AG04449 (cell line): Measurements from ENCODE around the gene MAP2K1.

Experiments
- CTCF ChIA-PET: fragments of 350-600 bp; formaldehyde crosslinking; extraction: SDS; loops from one replicate; lab custom pipeline; 2021; ENCODE audit warnings: antibody characterized with exemption; lab: Yijun Ruan, JAX
- POLR2A ChIA-PET: fragments of 400-600, 350-600 bp; formaldehyde crosslinking; extraction: SDS; loops from one replicate; lab custom pipeline; 2020; ENCODE audit warnings: antibody characterized with exemption, inconsistent platforms; lab: Yijun Ruan, JAX
- DNase-seq: peaks from one replicate; pipeline ENCODE4 v3.0.0-alpha.2; 2010; ENCODE audit warnings: low read depth, low spot score
- H3K4me3 ChIP-seq: 2 replicates; pipeline ENCODE4 v1.5.1; 2011; ENCODE audit warnings: low read depth, mild to moderate bottlenecking, control low read depth, low read length
- CTCF ChIP-seq: IDR thresholded peaks from one replicate; pipeline ENCODE4 v1.5.1; 2011; ENCODE audit warnings: mild to moderate bottlenecking, moderate library complexity, low read length, control low read depth, inconsistent platforms; ENCODE audit not compliant: insufficient read depth; ENCODE audit errors: missing control alignments

MAP2K1 gene

GRCh38 chr15:66474963-66475362, 88.3 kb downstream of the MAP2K1 start:
- no peak for DNase-seq
- no peak overlapping the region for H3K4me3 ChIP-seq
- POLR2A ChIA-PET, result interaction anchor here (0.7 kb wide), 1 partner anchor 982 kb away, joined by 5 read pairs; no protein-coding TSS in a partner anchor
- CTCF ChIA-PET, result interaction anchor here (1.4 to 4.1 kb wide), 4 partner anchors 23 to 92 kb away, joined by 4 to 29 read pairs (median 6); partner anchors contain the start of genes MAP2K1 and SNAPC5
- no peak for TF ChIP-seq CTCF

- no peak for DNase-seq
- no peak for TF ChIP-seq CTCF
- POLR2A ChIA-PET, result no interaction called here
- CTCF ChIA-PET, result interaction anchor here (0.6 to 4.1 kb wide), 2 partner anchors 21 to 620 kb away, joined by 3 to 29 read pairs; partner anchors contain the start of gene SNAPC5
- H3K4me3 ChIP-seq, result no peak overlapping the region
Observed at GRCh38 chr15:66476535-66476934, 89.8 kb downstream of the MAP2K1 start.

- no peak overlapping the region for H3K4me3 ChIP-seq
- CTCF ChIA-PET, result interaction anchor here (0.6 to 4.1 kb wide), 2 partner anchors 21 to 620 kb away, joined by 3 to 29 read pairs; partner anchors contain the start of gene SNAPC5
- POLR2A ChIA-PET, result no interaction called here
- no peak for TF ChIP-seq CTCF
- no peak for DNase-seq
Observed at GRCh38 chr15:66477011-66477410, 90.3 kb downstream of the MAP2K1 start.

- CTCF ChIA-PET, result interaction anchor here (2.2 kb wide), 1 partner anchor 18 kb away, joined by 18 read pairs; the partner anchor contains the start of gene SNAPC5
- DNase-seq, result no peak
- POLR2A ChIA-PET, result no interaction called here
- TF ChIP-seq CTCF, result no peak
- H3K4me3 ChIP-seq, result no peak overlapping the region
Observed at GRCh38 chr15:66480267-66480666, 93.6 kb downstream of the MAP2K1 start.

- no peak overlapping the region for H3K4me3 ChIP-seq
- CTCF ChIA-PET, result interaction anchor here (1.4 to 2.2 kb wide), 2 partner anchors 11 to 17 kb away, joined by 4 to 18 read pairs; partner anchors contain the start of gene SNAPC5
- no peak for DNase-seq
- no peak for TF ChIP-seq CTCF
- POLR2A ChIA-PET, result no interaction called here
Observed at GRCh38 chr15:66481107-66481856, 94.6 kb downstream of the MAP2K1 start.

GRCh38 chr15:66482539-66482938, 95.8 kb downstream of the MAP2K1 start:
- H3K4me3 ChIP-seq, result no peak overlapping the region
- ChIA-PET POLR2A (no interaction called here), CTCF (interaction anchor here (2.2 kb wide), 1 partner anchor 15 kb away, joined by 18 read pairs; the partner anchor contains the start of gene SNAPC5)
- DNase-seq, result no peak
- no peak for TF ChIP-seq CTCF
